DMS79 treated with DMSO at 0.1 percent for 48 hours (cell line): Measurements from ENCODE around the gene CENPM.
A peak's percentile ranks its signal among the peaks of the same experiment; 100 is the strongest.
"Not testable (repeated sequence)": the region's sequence is repeated elsewhere in the genome, so short reads cannot be mapped to it uniquely, and the experiment has no call there.

Experiments used
- DNase-seq: peaks from one replicate; lab custom pipeline; 2025; lab: John Stamatoyannopoulos, UW

The CENPM gene

GRCh38 chr22:41966225-41966606 lies 19.3 kb upstream of the CENPM start:
- DNase-seq = no peak

- DNase-seq = no peak
These were observed 17.1 kb upstream of the CENPM start for GRCh38 chr22:41964112-41964491.

- no peak for DNase-seq
These were observed 16.6 kb upstream of the CENPM start for GRCh38 chr22:41963453-41964111.

GRCh38 chr22:41957941-41958556 lies 11.1 kb upstream of the CENPM start:
- DNase-seq = no peak

- DNase-seq = no peak
These were observed 5.8 kb upstream of the CENPM start for GRCh38 chr22:41952713-41953112.

GRCh38 chr22:41951898-41952474 lies 5.0 kb upstream of the CENPM start, which contains the start of gene SMIM45:
Gene SMIM45, plus strand, starts transcription at chr22:41952150.
- no peak for DNase-seq

GRCh38 chr22:41949297-41949965 lies 2.5 kb upstream of the CENPM start:
- DNase-seq = peak; percentile 15

GRCh38 chr22:41948928-41949296 lies 2.0 kb upstream of the CENPM start:
- not testable (repeated sequence) for DNase-seq

- no peak for DNase-seq
These were observed 1.2 kb upstream of the CENPM start for GRCh38 chr22:41948142-41948541.

- DNase-seq = no peak
These were observed 600 bp upstream of the CENPM start for GRCh38 chr22:41947424-41948080.

- no peak for DNase-seq
These were observed 3.2 kb downstream of the CENPM start for GRCh38 chr22:41943661-41944209.

GRCh38 chr22:41940832-41941765 lies 5.9 kb downstream of the CENPM start:
- DNase-seq = peak; percentile 27

- no peak for DNase-seq
These were observed 6.7 kb downstream of the CENPM start for GRCh38 chr22:41939981-41940831.

- no peak for DNase-seq
These were observed 10.1 kb downstream of the CENPM start for GRCh38 chr22:41936894-41937169.

GRCh38 chr22:41935509-41935908 lies 11.4 kb downstream of the CENPM start:
- DNase-seq = no peak

- DNase-seq = no peak
These were observed 12.0 kb downstream of the CENPM start for GRCh38 chr22:41935015-41935351.

- no peak for DNase-seq
These were observed 12.5 kb downstream of the CENPM start for GRCh38 chr22:41934284-41935014.

- no peak for DNase-seq
These were observed 13.4 kb downstream of the CENPM start for GRCh38 chr22:41933411-41934177.

- DNase-seq = no peak
These were observed 14.6 kb downstream of the CENPM start for GRCh38 chr22:41932353-41932752.
